T-helper 2 cell treated with Interferon-gamma antibody and Interleukin-4, amounts not matched to agents 100 ng/mL and 5 ng/mL, for 36 hours (primary cell): Measurements from ENCODE around the gene B3GALT5. TPM values are rescaled to one million over a fixed set of nuclear protein-coding genes. Genes with fewer than 3 reads are reported as not detected.

Source experiments
- intact Hi-C: fragments of 100-400 bp; cut with micrococcal nuclease; formaldehyde crosslinking; loops from one replicate; pipeline ENCODE4 v1.15.1; 2023
- total RNA-seq: library from RNA; stranded (reverse); gene quantifications from 2 replicates; pipeline ENCODE4 v1.2.3, GENCODE V29; 2022

The B3GALT5 gene
- total RNA-seq, 1 donor from 2014 or later, result not detected

- intact Hi-C loops, result no loop called here
Observed at GRCh38 chr21:39694750-39695149, 82.0 kb downstream of the B3GALT5 start.

GRCh38 chr21:39696196-39696595 is 83.5 kb downstream of the B3GALT5 start:
- intact Hi-C loops, result no loop called here

DNA sequence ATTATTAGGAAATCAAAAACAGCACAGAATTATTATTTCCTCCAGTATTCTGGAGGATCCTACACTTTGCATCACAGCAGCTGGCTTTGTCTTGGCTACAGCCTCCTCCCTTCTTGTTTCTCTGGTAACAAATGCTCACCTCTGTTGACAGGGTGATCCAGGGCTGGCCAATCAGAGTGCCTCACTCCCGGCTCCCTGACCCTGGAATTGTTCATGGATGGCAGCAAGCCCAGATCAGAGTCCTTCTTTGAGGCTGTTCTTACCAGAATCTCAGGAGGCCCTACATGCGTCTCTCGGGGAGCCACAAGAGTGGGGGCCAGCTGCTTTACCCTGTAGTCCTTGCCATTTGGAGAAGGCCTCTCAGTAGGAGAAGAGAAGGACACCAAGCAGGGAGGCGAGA is 83.9 kb downstream of the B3GALT5 start:
- intact Hi-C loops, result no loop called here

DNA sequence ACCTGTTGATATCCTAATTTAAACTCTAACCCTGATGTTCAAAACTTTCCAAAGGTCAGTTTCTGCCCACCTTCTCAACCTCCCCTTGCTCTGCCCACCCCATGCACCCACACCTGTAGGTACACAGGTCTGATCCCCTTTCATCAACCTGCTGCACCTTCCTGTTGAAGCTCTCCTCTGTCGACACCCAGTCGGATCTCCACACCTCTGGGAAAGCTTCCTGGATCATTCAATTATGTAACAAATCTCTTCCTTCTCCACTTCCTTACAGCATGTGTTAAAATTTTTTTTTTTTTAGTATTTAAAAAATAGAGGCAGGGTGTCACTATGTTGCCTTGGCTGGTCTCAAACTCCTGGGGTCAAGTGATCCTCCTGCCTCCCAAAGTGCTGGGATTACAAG is 87.6 kb downstream of the B3GALT5 start:
- intact Hi-C loops, result no loop called here

DNA sequence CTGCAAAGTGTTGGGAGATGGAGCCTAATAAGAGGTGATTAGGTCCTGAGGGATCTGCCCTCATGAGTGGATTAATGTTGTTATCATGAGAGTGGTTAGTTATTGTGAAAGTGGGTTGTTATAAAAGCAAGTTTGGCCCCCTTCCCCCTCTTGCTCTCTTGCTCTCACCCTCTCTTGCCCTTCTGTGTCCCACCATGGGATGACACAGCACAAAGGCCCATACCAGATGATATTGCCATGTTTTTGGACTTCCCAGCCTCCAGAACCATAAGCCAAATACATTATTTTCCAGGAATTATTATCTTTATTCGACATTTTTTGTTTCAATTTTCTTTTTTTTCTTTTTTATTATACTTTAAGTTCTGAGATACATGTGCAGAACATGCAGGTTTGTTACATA is 90.8 kb downstream of the B3GALT5 start:
- intact Hi-C loops, result no loop called here

DNA sequence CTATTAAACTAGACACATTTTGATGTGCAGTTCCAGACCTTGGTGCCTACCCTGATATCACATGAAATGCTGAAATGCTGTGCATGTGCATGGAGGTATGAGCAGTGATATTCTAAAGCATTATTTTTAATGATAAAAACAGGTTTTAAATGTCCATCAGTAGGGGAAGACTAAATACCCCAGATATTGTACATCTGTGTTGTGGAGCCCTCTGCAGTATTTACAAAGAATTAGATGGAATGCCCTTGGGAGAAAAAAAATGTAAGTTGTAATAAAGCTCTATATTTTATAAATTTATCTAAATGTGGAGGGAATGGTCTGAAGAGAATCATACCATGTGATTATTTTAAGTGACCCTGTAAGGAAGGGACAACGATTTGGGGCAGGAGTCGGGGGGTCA is 93.1 kb downstream of the B3GALT5 start:
- intact Hi-C loops, result no loop called here

- intact Hi-C loops, result no loop called here
Observed at GRCh38 chr21:39707316-39707715, 94.6 kb downstream of the B3GALT5 start.

GRCh38 chr21:39710866-39711265 is 98.1 kb downstream of the B3GALT5 start:
- intact Hi-C loops, result no loop called here

DNA sequence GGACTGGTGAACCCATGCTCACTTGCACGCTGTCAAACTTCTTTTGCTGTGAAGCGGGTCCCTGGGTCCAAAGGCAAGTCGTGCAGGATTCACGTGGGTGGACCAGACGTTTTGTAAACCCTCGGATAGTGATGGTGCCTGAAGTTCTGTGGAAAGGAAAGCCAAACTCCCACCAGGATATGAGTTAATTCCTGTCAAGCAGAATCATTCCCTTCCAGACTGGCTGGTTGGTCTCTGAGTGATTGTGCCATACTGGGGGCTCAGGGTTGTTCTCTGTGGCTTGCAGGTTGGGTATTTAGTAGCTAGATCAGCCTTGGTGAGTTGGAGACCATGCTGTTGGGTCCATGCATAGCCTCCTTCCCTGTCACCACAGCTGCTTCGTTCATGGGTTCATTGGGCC is 99.5 kb downstream of the B3GALT5 start:
- intact Hi-C loops, result no loop called here

- intact Hi-C loops, result no loop called here
Observed at GRCh38 chr21:39712976-39713375, 100.2 kb downstream of the B3GALT5 start.

GRCh38 chr21:39713905-39714304 is 101.2 kb downstream of the B3GALT5 start:
- intact Hi-C loops, result no loop called here

DNA sequence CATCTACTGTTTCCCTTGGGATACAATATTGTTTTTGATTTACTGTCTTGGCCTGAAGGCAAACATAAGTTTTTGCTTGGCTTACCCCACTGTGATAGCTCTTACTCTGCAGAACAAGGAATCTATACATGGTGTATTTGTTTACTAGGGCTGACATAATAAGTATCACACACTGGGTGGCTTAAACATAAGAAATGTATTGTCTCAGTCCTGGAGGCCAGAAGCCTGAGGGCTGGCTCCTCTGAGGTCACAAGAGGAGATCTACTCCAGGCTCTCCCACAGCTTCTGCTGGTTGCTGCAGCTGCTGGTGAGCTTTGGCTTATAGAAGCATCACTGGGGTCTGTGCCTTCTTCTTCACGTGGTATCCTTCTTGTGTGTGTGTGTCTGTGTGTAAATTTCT is 101.6 kb downstream of the B3GALT5 start:
- intact Hi-C loops, result no loop called here

GRCh38 chr21:39715804-39716397 is 103.2 kb downstream of the B3GALT5 start:
- intact Hi-C loops, result no loop called here

GRCh38 chr21:39720126-39720778 is 107.5 kb downstream of the B3GALT5 start:
- intact Hi-C loops, result no loop called here

DNA sequence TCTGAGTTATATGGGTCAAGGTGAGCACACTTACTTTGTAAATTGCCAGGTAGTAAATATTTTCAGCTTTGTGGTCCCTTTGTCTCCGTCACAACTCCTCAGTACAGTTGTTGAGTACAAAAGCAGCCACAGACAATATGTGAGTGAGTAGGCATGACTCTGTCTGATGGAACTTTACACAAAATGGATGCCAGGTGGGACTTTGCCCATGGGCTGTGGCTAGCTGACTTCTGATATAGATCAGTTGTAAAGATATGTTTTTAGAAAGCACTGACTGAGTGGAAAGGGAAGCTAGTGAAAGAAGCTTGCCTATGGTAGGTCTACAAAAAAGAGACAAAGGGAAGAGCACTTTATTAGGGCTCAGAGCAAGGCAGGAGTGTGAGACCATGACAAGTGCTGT is 109.1 kb downstream of the B3GALT5 start:
- intact Hi-C loops, result no loop called here

Other genes starting within 250 kb of the B3GALT5 start
- not detected in 2 replicates for gene LCA5L, start 167.2 kb upstream of the B3GALT5 start, total RNA-seq
- 0.75 and 1.0 TPM in 2 replicates for gene SH3BGR, start 161.0 kb upstream of the B3GALT5 start, total RNA-seq
- gene IGSF5, start 132.2 kb downstream of the B3GALT5 start, total RNA-seq, result not detected in 2 replicates